HG02852 (cell line): ENCODE measurements around the gene SCARF1.

Experiments used
- ATAC-seq: cut with Tn5 transposase; IDR thresholded peaks from one replicate; pipeline ENCODE4 v1.9.1; 2021; ENCODE audit warnings: mild to moderate bottlenecking, moderate library complexity; ENCODE audit not compliant: unreplicated experiment

Gene SCARF1

DNA sequence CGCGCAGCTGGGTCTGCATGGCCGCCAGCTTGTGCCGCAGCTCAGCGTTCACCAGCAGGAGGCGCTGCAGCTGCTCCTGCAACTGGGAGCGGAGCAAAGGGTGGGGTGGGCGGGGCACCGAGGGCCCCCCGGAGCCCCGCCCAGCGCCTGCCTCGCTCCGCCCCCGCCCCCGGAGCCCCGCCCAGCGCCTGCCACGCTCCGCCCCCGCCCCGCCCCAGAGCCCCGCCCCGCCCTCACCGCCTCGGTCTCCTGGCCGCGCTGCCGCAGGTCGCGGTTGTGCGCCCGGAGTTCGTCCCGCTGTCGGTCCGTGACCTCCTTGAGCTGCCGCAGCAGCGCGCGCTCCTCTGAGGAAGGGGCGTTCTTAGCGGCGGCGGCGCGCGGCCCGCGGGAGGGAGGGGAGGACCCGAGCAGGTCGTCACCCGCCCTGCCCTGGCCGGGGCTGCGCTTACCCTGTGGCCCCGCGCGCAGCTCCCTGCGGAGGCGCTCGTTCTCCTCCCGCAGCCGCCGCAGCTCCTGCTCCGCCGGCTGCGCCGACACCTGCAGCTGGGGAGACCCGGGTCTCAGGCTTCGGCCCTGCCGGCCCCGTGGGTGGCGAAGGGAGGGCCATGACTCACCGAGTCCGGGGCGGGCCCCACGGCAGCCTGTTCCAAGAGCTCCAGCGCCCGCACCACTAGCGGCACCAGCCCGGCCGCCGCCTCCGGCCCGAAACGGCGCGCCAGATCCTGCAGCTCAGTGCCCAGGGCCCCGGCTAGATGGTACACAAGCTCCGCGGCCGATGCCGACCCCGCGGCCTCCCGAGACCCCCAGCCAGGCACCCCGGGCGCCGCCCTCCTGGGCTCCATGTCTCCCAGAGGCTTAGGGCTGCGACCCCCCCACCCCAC lies 3.7 kb upstream of the SCARF1 start:
- ATAC-seq = peak; percentile 45

- peak; percentile 48 for ATAC-seq
These were observed 2.8 kb upstream of the SCARF1 start for GRCh38 chr17:1648173-1648962.

- no peak for ATAC-seq
These were observed 2.3 kb upstream of the SCARF1 start for GRCh38 chr17:1647802-1648171.

DNA sequence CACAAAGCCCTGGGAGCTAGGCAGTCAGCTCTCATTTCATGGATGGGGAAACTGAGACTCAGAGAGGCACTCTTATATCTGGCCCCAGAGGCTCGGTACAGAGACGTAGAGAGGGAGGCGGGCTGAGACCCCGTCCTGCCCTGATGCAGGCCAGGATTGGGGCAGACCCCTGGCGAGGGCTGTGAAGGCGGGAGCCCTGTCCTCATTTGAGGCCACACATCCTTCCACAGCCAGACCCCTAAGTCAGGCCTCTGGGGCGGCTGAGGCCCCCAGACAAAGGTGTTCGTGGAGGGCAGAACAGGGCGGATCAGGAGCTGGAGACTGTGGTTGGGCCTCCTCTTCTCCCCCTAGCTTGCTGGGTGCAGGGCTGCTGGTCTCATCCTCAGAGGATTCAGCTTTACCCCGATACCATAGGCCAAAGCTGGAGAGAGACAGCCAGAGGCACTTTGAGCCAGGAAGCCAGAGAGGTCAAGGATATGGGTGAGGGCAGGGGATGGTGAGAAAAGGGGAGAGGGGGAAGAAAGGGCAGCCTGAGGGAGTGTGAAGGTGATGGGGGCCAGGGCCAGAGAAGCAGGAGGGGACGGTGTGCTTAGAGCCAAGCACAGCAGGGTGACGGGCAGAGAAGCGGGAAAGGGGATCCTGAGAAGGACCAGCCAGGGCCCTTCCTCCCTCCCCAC lies 805 bp upstream of the SCARF1 start:
- ATAC-seq = no peak

DNA sequence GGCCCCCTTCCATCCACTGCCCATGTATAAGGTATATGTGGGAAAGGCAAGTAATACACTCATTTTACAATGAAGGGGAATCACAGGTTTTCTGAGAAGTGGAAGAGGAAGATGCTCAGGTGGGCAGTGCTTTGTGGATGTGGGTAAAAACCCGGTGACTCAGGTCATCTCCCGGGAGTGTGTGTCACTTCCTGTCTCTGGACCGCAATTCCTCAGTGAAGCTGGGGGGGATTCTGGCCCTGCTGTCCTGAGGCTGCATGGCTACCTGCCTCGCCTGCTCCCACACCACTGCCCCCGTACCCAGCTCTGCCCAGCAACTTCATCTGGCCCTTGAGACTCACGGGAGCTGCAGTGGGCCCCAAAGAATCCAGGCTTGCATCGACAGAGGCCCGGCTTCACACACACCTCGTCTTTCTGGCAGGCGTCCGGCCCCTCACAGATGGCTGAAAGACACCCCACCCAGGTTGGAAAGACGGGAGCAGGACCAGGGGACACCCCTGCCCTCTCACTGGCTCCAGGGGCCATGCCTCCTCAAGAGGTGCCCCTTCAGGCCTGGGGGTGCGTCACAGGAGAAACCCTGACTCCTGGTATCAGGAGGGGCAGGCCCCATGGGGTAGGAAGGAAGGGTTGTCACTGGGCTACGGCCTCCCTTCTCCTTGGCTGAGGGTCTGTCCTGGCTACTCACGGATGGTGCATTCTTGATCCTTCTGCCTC lies 882 bp downstream of the SCARF1 start:
- no peak for ATAC-seq

- no peak for ATAC-seq
These were observed 1.5 kb downstream of the SCARF1 start for GRCh38 chr17:1643999-1644492.

DNA sequence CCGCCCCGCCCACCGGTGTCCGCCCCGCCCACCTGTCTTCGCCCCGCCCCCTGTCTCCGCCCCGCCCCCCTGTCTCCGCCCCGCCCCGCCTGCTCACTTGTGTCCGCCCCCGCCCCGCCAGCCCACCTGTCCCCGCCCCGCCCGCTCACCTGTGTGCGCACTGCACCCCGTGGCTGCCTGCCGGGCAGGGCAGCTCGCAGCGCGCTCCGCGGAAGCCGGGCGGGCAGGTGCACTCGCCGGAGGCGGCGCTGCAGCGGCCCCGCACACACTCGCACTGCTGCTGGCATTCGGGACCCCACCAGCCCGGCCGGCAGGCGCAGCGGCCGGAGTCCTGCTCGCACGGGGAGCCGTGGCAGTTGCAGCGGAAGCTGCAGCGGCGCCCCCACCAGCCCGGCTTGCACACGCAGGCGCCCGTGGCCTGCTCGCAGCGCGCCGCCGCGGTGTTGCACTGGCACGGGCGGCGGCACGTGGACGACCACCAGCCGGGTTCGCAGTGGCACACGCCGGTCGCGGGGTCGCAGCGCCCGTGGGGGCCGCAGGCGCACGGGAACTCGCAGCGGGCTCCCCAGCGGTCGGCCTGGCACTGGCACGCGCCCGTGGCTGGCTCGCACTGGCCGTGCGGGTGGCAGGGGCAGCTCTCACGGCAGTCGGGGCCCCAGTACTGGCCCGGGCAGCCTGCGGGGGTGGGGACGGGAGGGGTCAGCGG lies 2.1 kb downstream of the SCARF1 start:
- no peak for ATAC-seq

- no peak for ATAC-seq
These were observed 4.5 kb downstream of the SCARF1 start for GRCh38 chr17:1641065-1641403.

- no peak for ATAC-seq
These were observed 5.0 kb downstream of the SCARF1 start for GRCh38 chr17:1640329-1641064.

DNA sequence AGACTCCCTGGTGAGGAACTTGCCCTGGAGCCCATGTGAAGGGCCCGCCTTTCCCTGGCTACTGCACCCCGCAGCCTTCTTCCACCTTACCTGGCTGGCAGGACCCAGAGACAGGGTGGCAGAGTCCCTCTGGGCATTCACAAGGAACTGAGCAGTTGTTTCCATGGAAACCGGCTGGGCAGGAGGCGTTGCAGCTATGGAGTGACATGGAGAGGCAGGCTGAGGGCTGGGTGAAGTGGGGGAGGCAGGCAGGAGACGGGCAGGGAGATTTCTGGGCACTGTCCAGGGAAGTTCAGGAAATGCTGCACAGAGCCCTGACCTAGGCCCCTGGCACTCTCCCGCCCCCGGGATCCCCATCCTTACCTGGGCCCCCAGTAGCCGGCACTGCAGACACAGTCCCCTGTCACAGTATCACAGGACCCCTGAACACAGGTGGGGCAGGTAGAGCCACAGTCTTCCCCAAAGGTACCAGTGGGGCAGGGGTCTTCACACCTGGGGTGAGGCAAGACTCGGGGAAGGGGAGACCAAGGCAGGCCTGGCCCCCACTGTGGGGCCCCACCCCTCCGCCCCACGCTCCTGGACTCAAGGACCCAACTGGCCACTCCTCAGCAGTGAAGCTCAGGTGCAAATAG lies 5.9 kb downstream of the SCARF1 start:
- no peak for ATAC-seq

DNA sequence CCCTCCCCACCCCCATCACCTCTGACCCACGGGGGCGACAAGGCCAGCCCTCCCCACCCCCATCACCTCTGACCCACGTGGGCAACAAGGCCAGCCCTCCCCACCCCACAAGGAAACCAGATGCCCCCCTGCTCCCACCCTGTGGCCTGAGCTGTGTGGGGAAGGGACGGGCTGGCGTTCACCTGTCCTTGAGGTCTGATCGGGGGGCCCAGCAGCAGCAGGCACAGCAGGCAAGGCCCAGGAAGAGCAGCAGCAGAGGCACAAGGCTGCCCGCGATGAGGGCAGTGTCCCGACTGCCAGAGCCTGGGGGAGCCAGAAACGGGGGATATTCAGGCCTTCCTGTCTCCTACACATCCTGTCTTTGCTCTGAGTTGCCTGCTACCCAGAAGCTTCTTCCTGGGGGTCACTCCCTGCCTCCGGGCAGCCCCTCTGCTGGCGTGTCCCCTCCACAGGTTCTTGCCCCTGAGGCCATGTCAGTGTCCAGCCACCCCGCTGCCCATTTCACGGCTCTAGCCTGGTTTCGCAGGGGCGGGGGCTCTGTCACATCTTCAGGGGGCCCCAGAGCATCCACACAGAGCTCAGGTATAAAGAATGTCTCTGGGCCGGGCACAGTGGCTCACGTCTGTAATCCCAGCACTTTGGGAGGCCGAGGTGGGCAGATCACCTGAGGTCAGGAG lies 6.8 kb downstream of the SCARF1 start:
- ATAC-seq = no peak

- ATAC-seq = no peak
These were observed 7.4 kb downstream of the SCARF1 start for GRCh38 chr17:1638171-1638590.

DNA sequence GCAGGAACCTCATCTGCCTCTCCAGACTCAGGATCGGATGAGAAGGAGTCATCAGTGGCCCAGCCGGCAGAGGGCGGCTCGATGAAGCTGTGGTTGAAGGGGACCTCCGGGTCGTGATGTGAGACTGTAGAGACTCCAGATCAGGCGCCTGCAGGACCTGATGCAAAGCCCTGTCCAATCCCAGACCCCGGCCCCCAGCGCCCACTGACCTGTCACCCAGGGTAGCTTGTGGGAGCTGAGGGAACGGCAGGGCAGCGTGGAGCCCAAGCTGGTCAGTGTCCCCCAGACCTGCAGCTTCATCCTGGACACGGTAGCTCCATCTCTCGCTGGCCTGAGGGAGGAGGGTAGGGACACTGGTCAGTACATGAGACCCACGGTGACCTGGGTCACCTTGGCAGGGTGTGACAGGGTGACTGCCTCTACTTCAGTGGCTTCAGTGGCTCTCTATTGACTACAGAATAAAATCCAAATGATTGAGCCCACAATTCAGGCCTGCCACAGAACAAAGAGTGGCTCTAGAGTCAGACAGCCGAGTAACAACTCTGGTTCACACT lies 8.7 kb downstream of the SCARF1 start:
- no peak for ATAC-seq

- no peak for ATAC-seq
These were observed 9.7 kb downstream of the SCARF1 start for GRCh38 chr17:1635675-1636465.

GRCh38 chr17:1634841-1635650 lies 10.5 kb downstream of the SCARF1 start:
- no peak for ATAC-seq

GRCh38 chr17:1630662-1631061 lies 14.9 kb downstream of the SCARF1 start:
- no peak for ATAC-seq
